Epithelial cell of proximal tubule (primary cell): ENCODE results near the gene MESP1. TPM values are rescaled to one million over a fixed set of nuclear protein-coding genes. Genes with fewer than 3 reads are reported as not detected.
"Not testable (repeated sequence)": the region's sequence is repeated elsewhere in the genome, so short reads cannot be mapped to it uniquely, and the experiment has no call there.

Experiments used
- DNase-seq: peaks from one replicate; pipeline ENCODE4 v3.0.0-alpha.2; 2011; ENCODE audit warnings: low read depth
- H3K4me3 ChIP-seq: 2 replicates; pipeline ENCODE4 v1.5.1; 2011; ENCODE audit warnings: low read depth, mild to moderate bottlenecking, low read length
- total RNA-seq: library from RNA; depleted of rRNA; stranded (reverse); fragments of >200 nt; gene quantifications from 2 replicates; pipeline ENCODE4 v1.2.3, GENCODE V29; 2015
- TF ChIP-seq, protein P1 (sequence below): conservative IDR thresholded peaks from 2 replicates; pipeline ENCODE4 v1.5.1; 2012; ENCODE audit warnings: low read depth, mild to moderate bottlenecking, low read length

The MESP1 gene
- total RNA-seq, 1 donor from 2014 or later = 2.7 TPM

DNA sequence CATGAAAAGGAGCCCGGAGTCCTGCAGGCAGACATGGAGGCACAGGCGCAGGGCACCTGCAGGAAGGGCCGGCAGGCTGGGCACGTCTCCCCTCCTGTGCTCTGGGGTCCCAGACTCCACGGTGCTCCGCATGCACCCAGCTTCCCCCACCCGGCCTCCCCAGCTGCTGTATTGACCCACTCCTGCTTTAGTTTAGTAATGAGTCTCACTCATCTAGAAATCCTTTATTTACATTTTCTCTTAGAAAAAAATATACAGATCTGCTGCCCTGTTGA, 33.6 kb upstream of the MESP1 start:
- no peak for DNase-seq
- TF ChIP-seq, protein P1, sequence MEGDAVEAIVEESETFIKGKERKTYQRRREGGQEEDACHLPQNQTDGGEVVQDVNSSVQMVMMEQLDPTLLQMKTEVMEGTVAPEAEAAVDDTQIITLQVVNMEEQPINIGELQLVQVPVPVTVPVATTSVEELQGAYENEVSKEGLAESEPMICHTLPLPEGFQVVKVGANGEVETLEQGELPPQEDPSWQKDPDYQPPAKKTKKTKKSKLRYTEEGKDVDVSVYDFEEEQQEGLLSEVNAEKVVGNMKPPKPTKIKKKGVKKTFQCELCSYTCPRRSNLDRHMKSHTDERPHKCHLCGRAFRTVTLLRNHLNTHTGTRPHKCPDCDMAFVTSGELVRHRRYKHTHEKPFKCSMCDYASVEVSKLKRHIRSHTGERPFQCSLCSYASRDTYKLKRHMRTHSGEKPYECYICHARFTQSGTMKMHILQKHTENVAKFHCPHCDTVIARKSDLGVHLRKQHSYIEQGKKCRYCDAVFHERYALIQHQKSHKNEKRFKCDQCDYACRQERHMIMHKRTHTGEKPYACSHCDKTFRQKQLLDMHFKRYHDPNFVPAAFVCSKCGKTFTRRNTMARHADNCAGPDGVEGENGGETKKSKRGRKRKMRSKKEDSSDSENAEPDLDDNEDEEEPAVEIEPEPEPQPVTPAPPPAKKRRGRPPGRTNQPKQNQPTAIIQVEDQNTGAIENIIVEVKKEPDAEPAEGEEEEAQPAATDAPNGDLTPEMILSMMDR = no peak
- no peak overlapping the region for H3K4me3 ChIP-seq

DNA sequence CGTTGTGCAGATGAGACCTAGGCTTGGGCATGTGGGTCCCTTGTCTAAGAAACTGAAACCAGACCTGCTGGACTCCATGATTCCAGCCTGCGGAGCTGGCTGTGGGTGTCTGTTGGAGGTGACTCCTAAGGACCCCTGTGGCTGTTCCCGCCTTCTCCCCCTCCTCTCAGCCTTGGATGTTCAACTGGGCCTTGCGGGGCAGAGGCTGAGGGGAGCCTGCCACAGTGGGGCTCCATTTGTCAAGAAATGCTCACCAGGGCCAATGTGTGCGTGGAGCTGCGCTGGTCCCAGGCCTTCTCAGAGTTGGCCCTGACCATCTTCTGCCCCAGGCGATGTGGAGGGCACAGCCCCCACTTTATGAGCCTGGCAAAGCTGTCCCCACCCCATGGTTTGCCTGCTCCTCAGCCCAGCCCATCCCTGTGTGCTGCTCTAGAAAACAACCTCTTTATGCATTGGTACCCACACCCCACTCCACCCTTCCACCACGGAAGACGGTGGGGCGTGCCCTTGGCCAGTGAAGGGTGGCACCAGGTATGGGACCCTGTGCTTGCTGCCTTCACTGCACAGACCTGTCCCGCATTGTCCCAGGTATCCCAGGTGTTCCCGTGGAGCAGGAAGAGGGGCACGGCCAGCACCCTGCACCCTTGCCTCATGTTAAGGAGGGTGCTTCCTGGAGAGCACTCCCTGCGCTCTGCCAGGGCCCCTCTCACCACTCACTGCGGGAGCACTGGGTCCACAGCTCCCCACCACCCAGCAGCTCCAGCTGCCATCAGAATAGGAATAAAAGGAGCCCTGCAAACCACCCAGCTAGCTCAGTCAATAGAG, 33.0 kb upstream of the MESP1 start:
- DNase-seq = no peak
- TF ChIP-seq, protein P1 = no peak
- H3K4me3 ChIP-seq = no peak overlapping the region

DNA sequence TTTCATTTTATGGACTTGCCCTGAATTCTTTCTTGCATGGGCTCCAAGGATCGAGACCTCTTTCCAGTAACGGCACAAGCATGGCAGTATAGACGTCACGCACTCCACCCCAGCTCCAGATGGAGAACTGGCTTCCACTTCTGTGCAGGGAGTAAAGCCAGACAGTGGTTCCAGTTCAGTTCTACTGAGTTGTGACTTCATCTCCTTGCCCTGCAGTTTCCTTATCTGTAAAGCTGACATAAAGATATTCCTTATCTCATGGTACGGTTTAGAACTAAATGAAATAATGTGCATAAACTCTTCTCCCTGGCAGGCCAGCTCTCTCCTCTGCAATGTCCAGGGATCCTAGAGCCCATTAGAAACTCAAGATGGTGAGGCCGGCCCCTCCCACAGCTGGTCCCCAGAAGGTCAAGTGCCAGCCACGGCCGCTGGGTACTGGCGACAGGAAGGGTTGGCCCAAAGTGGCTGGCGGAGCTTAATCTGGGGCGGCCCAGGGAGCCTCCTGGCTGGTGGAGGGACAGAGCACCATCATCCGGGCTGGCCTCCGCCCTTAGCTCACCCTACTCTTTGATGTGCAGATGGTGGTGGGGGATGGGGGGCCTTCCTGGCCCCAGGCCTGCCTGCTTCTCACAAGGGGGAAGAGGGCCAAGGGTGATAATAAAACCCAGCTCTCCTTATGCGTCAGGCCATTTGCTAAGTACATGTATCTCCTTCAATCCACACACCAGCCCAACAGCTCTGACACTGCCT, 32.2 kb upstream of the MESP1 start:
- H3K4me3 ChIP-seq = no peak overlapping the region
- TF ChIP-seq, protein P1 = no peak
- no peak for DNase-seq

DNA sequence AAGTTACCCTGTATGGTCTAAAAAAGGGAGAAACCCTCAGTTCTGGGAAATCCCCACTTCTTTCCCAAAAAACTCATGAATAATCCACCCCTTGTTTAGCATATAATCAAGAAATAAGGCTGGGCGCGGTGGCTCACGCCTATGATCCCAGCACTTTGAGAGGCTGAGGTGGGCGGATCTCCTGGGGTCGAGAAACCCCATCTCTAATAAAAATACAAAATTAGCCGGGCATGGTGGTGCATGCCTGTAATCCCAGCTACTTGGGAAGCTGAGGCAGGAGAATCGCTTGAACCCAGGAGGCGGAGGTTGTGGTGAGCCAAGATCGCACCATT, 31.5 kb upstream of the MESP1 start:
- not testable (repeated sequence) for H3K4me3 ChIP-seq, DNase-seq

DNA sequence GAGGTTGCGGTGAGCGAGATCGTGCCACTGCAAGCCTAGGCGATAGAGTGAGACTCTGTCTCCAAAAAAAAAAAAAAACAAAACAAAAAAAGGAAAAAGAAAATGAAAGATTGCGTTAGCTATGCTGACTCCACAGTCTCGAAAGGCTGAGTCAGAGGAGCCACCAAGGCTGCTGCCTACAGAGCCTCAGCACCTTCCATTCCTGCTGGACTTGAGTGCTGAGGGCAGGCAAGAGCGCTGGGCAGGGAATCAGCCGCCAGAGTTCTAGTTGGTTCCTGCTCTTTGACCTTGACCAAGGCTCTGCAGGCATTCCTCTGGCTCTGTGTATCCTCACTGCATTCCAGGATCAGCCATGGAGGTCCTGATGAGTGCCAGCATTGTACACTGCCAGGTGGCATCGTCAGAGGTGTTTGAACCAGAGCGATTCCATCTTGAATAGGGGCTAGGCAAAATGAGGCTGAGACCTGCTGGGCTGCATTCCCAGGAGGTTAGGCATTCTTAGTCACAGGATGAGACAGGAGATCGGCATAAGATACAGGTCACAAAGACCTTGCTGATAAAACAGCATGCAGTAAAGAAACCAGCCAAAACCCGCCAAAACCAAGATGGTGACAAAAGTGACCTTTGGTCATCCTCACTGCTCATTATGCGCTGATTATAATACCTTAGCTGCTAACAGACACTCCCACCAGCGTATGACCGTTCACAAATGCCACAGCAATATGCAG, 31.0 kb upstream of the MESP1 start:
- peak; percentile 22 for DNase-seq
- H3K4me3 ChIP-seq = no peak overlapping the region
- TF ChIP-seq, protein P1 = no peak

DNA sequence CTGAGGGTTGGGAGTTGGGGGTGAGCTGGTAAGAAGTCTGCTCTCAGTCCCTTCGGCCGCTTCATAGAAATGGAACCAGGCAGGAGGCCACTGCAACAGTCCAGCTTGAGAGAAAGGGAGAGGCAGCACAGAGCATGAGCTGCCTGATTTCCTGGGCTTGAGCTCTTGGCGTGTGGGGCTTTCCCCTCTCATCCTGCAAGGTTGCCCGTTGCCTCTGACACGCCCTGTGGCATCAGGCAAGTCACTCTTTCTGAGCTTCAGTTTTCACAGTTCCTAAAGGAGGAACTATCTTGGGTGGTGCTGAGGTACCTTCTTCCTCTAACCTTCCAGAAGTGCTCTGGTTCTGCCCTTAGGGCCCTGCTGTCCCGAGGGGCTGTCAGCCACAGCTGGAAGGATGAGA, 30.0 kb upstream of the MESP1 start:
- no peak for DNase-seq
- no peak overlapping the region for H3K4me3 ChIP-seq
- TF ChIP-seq, protein P1 = no peak

DNA sequence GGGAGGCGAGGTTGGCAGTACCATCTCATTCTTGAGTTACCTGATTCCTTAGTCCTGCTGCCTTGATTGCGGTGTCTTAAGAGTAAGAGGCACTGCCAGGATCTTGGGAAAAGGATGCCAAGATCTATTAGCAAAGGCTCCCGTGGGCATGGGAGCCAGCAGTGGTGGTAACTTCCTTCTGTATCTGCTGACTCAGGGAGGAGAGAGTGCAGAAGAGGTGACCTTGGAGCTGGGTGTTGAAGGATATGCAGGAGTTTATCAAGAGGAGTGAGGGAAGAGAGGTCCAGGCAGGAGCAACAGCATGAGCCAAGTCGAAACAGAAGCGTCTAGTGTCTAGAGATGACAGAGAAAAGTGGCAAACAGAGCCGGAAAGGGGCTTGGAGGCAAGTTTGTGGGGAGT, 29.6 kb upstream of the MESP1 start:
- TF ChIP-seq, protein P1 = no peak

More for the DNA sequence above, 29.6 kb upstream of the MESP1 start:
- DNase-seq = no peak
- H3K4me3 ChIP-seq = no peak overlapping the region
